Spleen (tissue), 11 donors: ENCODE data around the gene CCNJL. TPM values are rescaled to one million over a fixed set of nuclear protein-coding genes. Genes with fewer than 3 reads are reported as not detected.
"Not testable (repeated sequence)": the region's sequence is repeated elsewhere in the genome, so short reads cannot be mapped to it uniquely, and the experiment has no call there.

Experiments used
- DNase-seq: peaks from one replicate; pipeline ENCODE4 v3.0.0-alpha.2; 2020
- H3K27ac ChIP-seq, 8 donors: fragments of 200-600 bp; sonication (generic) in 7 of 8; 1 replicate in 4 of 8; 2 replicates in 4 of 8; pipeline versions ENCODE4 v1.5.0 to v1.8.0; 2016 to 2021; ENCODE audit warnings: inconsistent platforms in 4 of 8, mild to moderate bottlenecking in 4 of 8, moderate library complexity in 1 of 8
- H3K27me3 ChIP-seq, 7 donors: fragments of 200-600 bp; sonication (generic) in 6 of 7; replicated peaks in 1 of 7; 1 replicate in 4 of 7; 2 replicates in 3 of 7; pipeline versions ENCODE4 v1.5.0 to v1.8.0; 2016 to 2021; ENCODE audit warnings: inconsistent platforms in 3 of 7, mild to moderate bottlenecking in 1 of 7
- H3K36me3 ChIP-seq, 6 donors: fragments of 200-600 bp; sonication (generic) in 5 of 6; 1 replicate in 4 of 6; 2 replicates in 2 of 6; pipeline versions ENCODE4 v1.5.0 to v1.8.0; 2016 to 2021; ENCODE audit warnings: inconsistent platforms in 2 of 6
- H3K4me1 ChIP-seq, 6 donors: fragments of 200-600 bp; sonication (generic) in 5 of 6; 1 replicate in 3 of 6; 2 replicates in 3 of 6; pipeline versions ENCODE4 v1.5.0 to v1.8.0; 2016 to 2021; ENCODE audit warnings: inconsistent platforms in 3 of 6
- H3K4me3 ChIP-seq, 8 donors: fragments of 200-600 bp; sonication (generic) in 7 of 8; 1 replicate in 4 of 8; 2 replicates in 4 of 8; pipeline versions ENCODE4 v1.5.0 to v1.8.0; 2016 to 2021; ENCODE audit warnings: inconsistent platforms in 4 of 8, mild to moderate bottlenecking in 4 of 8, moderate library complexity in 2 of 8
- H3K9me3 ChIP-seq, 8 donors: fragments of 200-600 bp; sonication (generic) in 7 of 8; 1 replicate in 4 of 8; 2 replicates in 4 of 8; pipeline versions ENCODE4 v1.5.0 to v1.8.0; 2016 to 2021; ENCODE audit warnings: inconsistent platforms in 4 of 8
- CTCF ChIP-seq, 11 experiments: fragments of 200-600 bp in 7 of 11; fragments of 450-650 bp in 4 of 11; sonication (generic) in 4 of 11; IDR thresholded peaks in 8 of 11; conservative IDR thresholded peaks in 3 of 11; 1 replicate in 7 of 11; 2 replicates in 4 of 11; pipeline versions ENCODE4 v1.4.0 to v1.8.0; 2016 to 2021; ENCODE audit warnings: antibody characterized with exemption in 11 of 11, inconsistent platforms in 4 of 11, mild to moderate bottlenecking in 1 of 11
- POLR2A ChIP-seq, 3 donors: fragments of 450-650 bp; IDR thresholded peaks; one replicate each; pipeline ENCODE4 v1.5.1; 2017; ENCODE audit warnings: antibody characterized with exemption in 3 of 3, mild to moderate bottlenecking in 1 of 3
- POLR2AphosphoS5 ChIP-seq, 3 donors: sonication (generic); formaldehyde crosslinking; IDR thresholded peaks; one replicate each; pipeline ENCODE4 v1.5.1; 2017; ENCODE audit warnings: antibody characterized with exemption in 3 of 3
- WGBS, 5 donors: extraction: QIAGEN DNeasy Blood & Tissue Kit in 3 of 5; methylation state at CpG; one replicate each; pipeline versions ENCODE4 v1.1.5 to v1.1.7; 2013 to 2018; 5-methylcytosine and 5-hydroxymethylcytosine counted together
- intact Hi-C: fragments of 100-400 bp; cut with DNase I; formaldehyde crosslinking; loops from one replicate; pipeline ENCODE4 v1.15.0; 2023; ENCODE audit warnings: low total_unique reads
- polyA plus RNA-seq, 3 donors: library from polyadenylated mRNA; stranded (reverse); fragments of 200-250 nt; gene quantifications; one replicate each; pipeline ENCODE4 v1.2.1, GENCODE V29; 2013
- total RNA-seq, 7 donors: library from RNA; depleted of rRNA in 3 of 7; stranded (reverse); fragments of >200 nt in 3 of 7; fragmentation: NEBNext Ultra II Directional in 4 of 7; extraction: Animal tissue kit (Norgen Biotek cat#: 25700) in 4 of 7; gene quantifications; one replicate each; pipeline versions ENCODE4 v1.1.0 to v1.2.1, GENCODE V29; 2016 to 2021
- donor health status: healthy with polysubstance abuse.
- donor health status: DM: no; HTN: no; CAD: no; lungs with moderate emphysema.
- donor health status: DM: no; HTN: no; CAD: no.
- donor health status: Bipolar disorder and iron deficiency.
- donor health status: healthy.
- donor health status: DM: no; HTN: no; CAD: no.
- donor health status: DM: yes; HTN: yes; CAD: no.

Gene CCNJL
- total and polyA plus RNA-seq, 10 donors: 1.3 to 24.9 (median 12.9) TPM

DNA sequence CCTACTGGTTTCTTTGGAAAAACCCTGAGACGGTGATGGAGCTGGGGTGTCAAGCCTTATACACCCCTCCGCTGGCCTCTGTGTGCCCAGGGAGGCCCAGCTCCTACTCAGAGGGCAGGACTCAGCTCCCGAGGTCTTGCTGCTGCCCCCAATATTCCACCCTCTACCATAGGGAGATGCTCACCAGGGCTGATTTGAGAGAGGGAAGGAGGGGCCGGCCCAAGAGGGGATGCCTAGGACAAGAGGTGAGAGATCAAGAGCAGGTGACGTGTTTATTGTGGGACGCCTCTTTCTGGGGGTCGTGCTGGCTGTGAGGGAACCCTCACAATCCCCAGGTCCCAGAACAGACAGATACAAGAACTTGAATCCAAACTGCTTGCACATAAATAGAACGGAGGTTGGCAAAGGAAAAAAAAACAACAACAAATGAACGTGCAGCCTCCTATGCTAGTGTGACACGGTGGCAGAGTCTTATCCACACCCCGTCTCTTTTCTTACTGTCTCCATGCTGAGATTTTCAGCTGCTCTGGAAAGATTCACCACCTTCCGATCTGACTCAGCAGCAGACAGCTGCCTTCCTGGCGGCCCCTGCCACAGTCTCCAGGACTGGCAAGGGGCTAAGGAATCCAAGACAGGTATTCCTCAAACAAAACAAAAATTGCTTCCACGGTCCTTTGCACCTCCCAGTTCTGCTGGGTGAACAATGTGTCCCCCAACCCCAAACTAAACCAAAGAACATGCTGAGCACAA is 60.8 kb downstream of the CCNJL start:
- no peaks in the 10 kb centered on the region for H3K4me1 ChIP-seq
- peaks cover 0 to 61% (median 11%) of the 10 kb centered on the region in 6 donors for H3K36me3 ChIP-seq
- no peaks in the 10 kb centered on the region for H3K27me3 ChIP-seq
- no peak overlapping the region for H3K4me3 ChIP-seq
- no peak overlapping the region for H3K27ac ChIP-seq
- DNase-seq: peak; percentile 41
- 85 to 92% (median 89%) methylated on average over 14 of the region's 14 CpGs for WGBS, 5 donors
- no peak for TF ChIP-seq POLR2AphosphoS5 (IDR thresholded peaks at IDR 0.05)
- H3K9me3 ChIP-seq: no peaks in the 10 kb centered on the region
- intact Hi-C loops: no loop called here

GRCh38 chr5:160250826-160251225 is 61.5 kb downstream of the CCNJL start:
- DNase-seq: no peak
- Histone ChIP-seq H3K27ac (no peak overlapping the region), H3K9me3 (no peaks in the 10 kb centered on the region), H3K27me3 (no peaks in the 10 kb centered on the region), H3K36me3 (peaks cover 0 to 53% (median 11%) of the 10 kb centered on the region in 6 donors), H3K4me1 (no peaks in the 10 kb centered on the region), H3K4me3 (no peak overlapping the region)
- intact Hi-C loops: no loop called here
- 64 to 80% (median 64%) methylated on average over 2 of the region's 2 CpGs for WGBS, 5 donors
- TF ChIP-seq POLR2AphosphoS5 (IDR thresholded peaks at IDR 0.05) (no peak), POLR2A (IDR thresholded peaks at IDR 0.05) (no peak), CTCF (IDR thresholded peaks at IDR 0.05 in 8 of 11, conservative IDR thresholded peaks at IDR 0.05 in 3 of 11) (no peak)

DNA sequence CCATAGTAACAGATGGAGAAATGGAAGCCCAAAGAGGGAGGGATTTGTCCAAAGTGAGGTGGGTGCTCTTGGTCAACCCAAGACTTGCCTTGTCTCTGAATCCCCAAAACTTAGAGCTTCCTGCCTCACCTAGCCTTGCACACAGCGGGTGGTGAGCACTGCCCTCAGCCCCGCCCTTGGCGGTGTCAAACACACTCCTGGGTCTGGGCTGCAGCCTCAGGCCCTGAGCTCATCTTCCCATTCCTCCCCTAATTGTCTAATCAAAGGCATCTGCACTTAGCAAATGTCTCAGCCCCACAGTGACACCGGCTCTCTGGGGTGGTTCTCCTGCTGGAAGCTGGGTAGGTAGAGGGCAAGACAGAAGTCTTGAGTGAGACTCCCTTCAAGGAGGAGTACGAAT is 62.1 kb downstream of the CCNJL start:
- WGBS, 5 donors: 90 to 98% (median 93%) methylated on average over 5 of the region's 5 CpGs
- peak; percentile 47 for DNase-seq
- peaks cover 0 to 47% (median 11%) of the 10 kb centered on the region in 6 donors for H3K36me3 ChIP-seq
- no peaks in the 10 kb centered on the region for H3K27me3 ChIP-seq
- intact Hi-C loops: no loop called here
- no peak overlapping the region for H3K4me3 ChIP-seq
- no peak overlapping the region for H3K27ac ChIP-seq
- no peaks in the 10 kb centered on the region for H3K4me1 ChIP-seq
- no peaks in the 10 kb centered on the region for H3K9me3 ChIP-seq
- TF ChIP-seq CTCF (IDR thresholded peaks at IDR 0.05 in 8 of 11, conservative IDR thresholded peaks at IDR 0.05 in 3 of 11): no peak
- TF ChIP-seq POLR2AphosphoS5 (IDR thresholded peaks at IDR 0.05): no peak
- no peak for TF ChIP-seq POLR2A (IDR thresholded peaks at IDR 0.05)

DNA sequence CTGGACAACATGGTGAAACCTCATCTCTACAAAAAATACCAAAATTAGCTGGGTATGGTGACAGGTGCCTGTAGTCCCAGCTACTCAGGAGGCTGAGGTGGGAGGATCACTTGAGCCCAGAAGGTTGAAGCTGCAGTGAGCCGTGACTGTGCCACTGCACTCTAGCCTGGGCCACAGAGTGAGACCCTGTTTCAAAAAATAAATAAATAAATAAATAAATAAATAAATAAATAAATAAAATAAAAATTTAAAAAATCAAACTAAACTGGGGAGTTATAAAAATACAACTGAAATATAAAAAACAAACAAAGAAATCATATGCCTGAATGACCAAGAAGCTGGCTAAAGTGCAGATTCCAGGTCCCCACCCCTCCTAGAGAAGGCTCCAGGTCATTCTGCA is 62.8 kb downstream of the CCNJL start:
- 92 to 100% (median 100%) methylated on average over 1 of the region's 1 CpG for WGBS, 5 donors

GRCh38 chr5:160245506-160246086 is 66.8 kb downstream of the CCNJL start:
- TF ChIP-seq POLR2A (IDR thresholded peaks at IDR 0.05): no peak
- no peak for TF ChIP-seq POLR2AphosphoS5 (IDR thresholded peaks at IDR 0.05)
- no peak for TF ChIP-seq CTCF (IDR thresholded peaks at IDR 0.05 in 8 of 11, conservative IDR thresholded peaks at IDR 0.05 in 3 of 11)
- DNase-seq: peak; percentile 46
- Histone ChIP-seq H3K4me1 (peaks cover 0 to 3% (median 0%) of the 10 kb centered on the region in 6 donors), H3K36me3 (peaks cover 0 to 1% (median 0%) of the 10 kb centered on the region in 6 donors), H3K9me3 (no peaks in the 10 kb centered on the region), H3K27me3 (no peaks in the 10 kb centered on the region), H3K4me3 (no peak overlapping the region), H3K27ac (no peak overlapping the region)
- intact Hi-C loops: no loop called here
- 83 to 94% (median 89%) methylated on average over 6 to 9 of the region's 9 CpGs for WGBS, 5 donors

More for the DNA sequence above, 62.8 kb downstream of the CCNJL start:
- peaks cover 0 to 41% (median 9%) of the 10 kb centered on the region in 6 donors for H3K36me3 ChIP-seq
- peak; percentile 5 for DNase-seq
- H3K27ac ChIP-seq, H3K4me3 ChIP-seq, H3K9me3 ChIP-seq, H3K27me3 ChIP-seq, intact Hi-C loops, H3K4me1 ChIP-seq: not testable (repeated sequence)
